HepG2 (cell line): ENCODE measurements around the gene DAAM1. TPM values are rescaled to one million over a fixed set of nuclear protein-coding genes. Genes with fewer than 3 reads are reported as not detected.

Source experiments
- ATAC-seq: fragments of 200-7000 bp; cut with Tn5 transposase; 3 replicates; pipeline ENCODE4 v1.9.1; 2020; ENCODE audit warnings: mild to moderate bottlenecking, moderate library complexity
- BruUV-seq: library from RNA; stranded (reverse); fragments of 400-500 nt; replicated peaks from 2 replicates; lab custom pipeline; 2021; lab: Mats Ljungman, UMichigan
- CTCF ChIA-PET: fragments of 300-600 bp; formaldehyde crosslinking; extraction: SDS; loops from one replicate; lab custom pipeline; 2021; ENCODE audit warnings: low total read pairs, inconsistent platforms, low intra/inter-chr PET ratio; lab: Yijun Ruan, JAX
- POLR2A ChIA-PET: fragments of 350-600 bp; sonication (Branson Sonifier 250); formaldehyde crosslinking; loops from one replicate; lab custom pipeline; 2020; ENCODE audit warnings: antibody characterized with exemption, inconsistent platforms; lab: Yijun Ruan, JAX
- DNase-seq: peaks from one replicate; pipeline ENCODE4 v3.0.0-alpha.2; 2015; ENCODE audit warnings: low spot score
- FAIRE-seq: peaks from 3 replicates; lab custom pipeline; 2011; peaks lifted over from hg19 to GRCh38; lab: Jason Lieb, UNC
- H2AFZ ChIP-seq: one replicate; pipeline ENCODE4 v1.6.1; 2011; ENCODE audit warnings: low read length, inconsistent platforms
- H3K27ac ChIP-seq: fragments of 300-600 bp; 3 replicates; pipeline ENCODE4 v1.8.0; 2011; ENCODE audit warnings: mixed run types, mild to moderate bottlenecking, mixed read lengths, low read length, inconsistent platforms; ENCODE audit not compliant: insufficient read depth; ENCODE audit errors: extremely low read length
- H3K27me3 ChIP-seq, 2 experiments: fragments of 200-600 bp in 1 of 2; 2 replicates in 1 of 2; 3 replicates in 1 of 2; pipeline versions ENCODE4 v1.6.0 to v1.8.0; 2011; ENCODE audit warnings: low read length in 2 of 2, mild to moderate bottlenecking in 2 of 2, moderate library complexity in 2 of 2, inconsistent platforms in 1 of 2; ENCODE audit not compliant: insufficient read depth in 2 of 2, control insufficient read depth in 1 of 2
- H3K36me3 ChIP-seq, 2 experiments: fragments of 200-600 bp in 1 of 2; replicated peaks in 1 of 2; 2 replicates in 1 of 2; 3 replicates in 1 of 2; pipeline versions ENCODE4 v1.5.1 to v1.8.0; 2011; ENCODE audit warnings: low read length in 2 of 2, inconsistent platforms in 1 of 2; ENCODE audit not compliant: insufficient read depth in 2 of 2, control insufficient read depth in 1 of 2
- H3K4me1 ChIP-seq: 2 replicates; pipeline ENCODE4 v1.5.1; 2012; ENCODE audit warnings: low read length, inconsistent platforms; ENCODE audit not compliant: insufficient read depth
- H3K4me2 ChIP-seq: 2 replicates; pipeline ENCODE4 v1.6.0; 2011; ENCODE audit warnings: low read depth, low read length, inconsistent platforms
- H3K4me3 ChIP-seq, 3 experiments: fragments of 200-600 bp in 1 of 3; sonication (generic), shearing (Covaris generic) in 1 of 3; replicated peaks in 1 of 3; 2 replicates each; pipeline ENCODE4 v1.5.1; 2011 to 2016; ENCODE audit warnings: low read length in 3 of 3, inconsistent platforms in 2 of 3, low read depth in 2 of 3, mild to moderate bottlenecking in 2 of 3, control low read depth in 1 of 3, mixed read lengths in 1 of 3; ENCODE audit not compliant: insufficient read depth in 1 of 3
- H3K79me2 ChIP-seq: one replicate; pipeline ENCODE4 v1.6.1; 2011; ENCODE audit warnings: low read length, inconsistent platforms; ENCODE audit not compliant: insufficient read depth
- H3K9ac ChIP-seq: 2 replicates; pipeline ENCODE4 v1.6.0; 2011; ENCODE audit warnings: mild to moderate bottlenecking, low read depth, low read length, inconsistent platforms; ENCODE audit not compliant: insufficient read depth
- H3K9me3 ChIP-seq: 2 replicates; pipeline ENCODE4 v1.5.1; 2012; ENCODE audit warnings: mild to moderate bottlenecking, low read length
- H4K20me1 ChIP-seq: 2 replicates; pipeline ENCODE4 v1.6.0; 2011; ENCODE audit warnings: inconsistent platforms, mild to moderate bottlenecking, low read length, moderate library complexity; ENCODE audit not compliant: insufficient read depth
- CEBPB ChIP-seq: IDR thresholded peaks from 2 replicates; pipeline ENCODE4 v1.6.1; 2011; ENCODE audit warnings: low read depth, low read length, improper control_type of control experiment, borderline replicate concordance
- MZF1 ChIP-seq: sonication (generic); formaldehyde crosslinking; IDR thresholded peaks from 2 replicates; pipeline ENCODE4 v1.8.1; 2023; ENCODE audit warnings: mild to moderate bottlenecking, missing genetic modification reagents, borderline replicate concordance
- NKX3-1 ChIP-seq: sonication (generic); formaldehyde crosslinking; IDR thresholded peaks from 2 replicates; pipeline ENCODE4 v1.5.0; 2020; ENCODE audit warnings: missing genetic modification reagents
- NR2F2 ChIP-seq: IDR thresholded peaks from 2 replicates; pipeline ENCODE4 v1.6.1; 2012; ENCODE audit warnings: low read depth, inconsistent platforms, borderline replicate concordance
- SALL2 ChIP-seq: sonication (generic); formaldehyde crosslinking; IDR thresholded peaks from 2 replicates; pipeline ENCODE4 v1.8.1; 2023; ENCODE audit warnings: mild to moderate bottlenecking, missing genetic modification reagents, inconsistent platforms
- WGBS: methylation state at CpG from one replicate; pipeline ENCODE4 v1.1.6; 2017; ENCODE audit warnings: low lambda C conversion rate; 5-methylcytosine and 5-hydroxymethylcytosine counted together
- in situ Hi-C: cut with HindIII; loops from 2 replicates; pipeline ENCODE4 v1.10.0; 2017; ENCODE audit warnings: low pct_unique_long_range_greater_than_20kb; ENCODE audit not compliant: extremely low pct_ligation_motif_present
- intact Hi-C: fragments of 100-400 bp; cut with micrococcal nuclease; formaldehyde crosslinking; loops from one replicate; pipeline ENCODE4 v1.10.0; 2022; ENCODE audit not compliant: unreplicated experiment
- polyA plus RNA-seq, 8 experiments: library from polyadenylated mRNA; depleted of rRNA in 3 of 8; stranded (reverse) in 7 of 8; unstranded in 1 of 8; fragments of >200 nt; fragmentation: Illumina TruSeq in 4 of 8; extraction: Trizol in 4 of 8; gene quantifications; 2 replicates each; pipeline versions ENCODE4 v1.2.1 to v1.2.3, GENCODE V29; 2011 to 2016; ENCODE audit warnings: low read depth in 4 of 8, missing spikeins in 1 of 8, mixed read lengths in 1 of 8; ENCODE audit not compliant: insufficient read depth in 1 of 8
- total RNA-seq, 5 experiments: library from RNA; depleted of rRNA; stranded (reverse); fragments of >200 nt; fragmentation: Illumina TruSeq; extraction: Trizol; gene quantifications; 2 replicates each; pipeline ENCODE4 v1.2.3, GENCODE V29; 2016; ENCODE audit warnings: low read depth in 1 of 5
- TF ChIP-seq, protein P1 (sequence below): sonication (generic); formaldehyde crosslinking; conservative IDR thresholded peaks from 2 replicates; pipeline ENCODE4 v1.4.0; 2020; ENCODE audit warnings: mild to moderate bottlenecking, missing genetic modification reagents, moderate library complexity
- TF ChIP-seq, protein P2 (sequence below): sonication (generic); formaldehyde crosslinking; IDR thresholded peaks from 2 replicates; pipeline ENCODE4 v1.4.0; 2020; ENCODE audit warnings: missing genetic modification reagents

The DAAM1 gene
- total and polyA plus RNA-seq, 2 of the 13 experiments (the other 11 are each of a cell fraction or from before 2014, with no cell fraction given): 10.9 to 24.5 TPM

DNA sequence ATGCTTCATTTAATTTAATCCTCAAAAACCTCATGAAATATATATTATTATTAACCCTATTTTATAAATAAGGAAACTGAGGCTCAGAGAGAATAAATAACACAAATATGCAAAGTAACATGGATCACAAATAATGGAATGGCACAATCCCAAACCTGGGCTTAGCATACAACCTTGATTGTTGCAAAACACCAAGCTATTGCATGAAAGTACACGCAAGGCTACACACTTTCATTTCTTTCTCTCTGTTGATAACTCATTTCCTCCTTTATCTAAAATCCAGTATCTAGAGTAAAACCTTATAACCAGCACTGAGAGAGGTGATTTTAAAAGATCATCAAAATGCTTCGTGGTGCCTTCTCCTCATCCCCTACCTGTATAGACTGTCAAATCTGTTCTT, 2.8 kb upstream of the DAAM1 start:
- H3K9ac ChIP-seq: no peak overlapping the region
- FAIRE-seq (no peak), ATAC-seq (no peak), DNase-seq (no peak)
- no peak overlapping the region for H3K27ac ChIP-seq
- peaks cover 14% of the 10 kb centered on the region; the same call in 1 of the 2 replicates for H4K20me1 ChIP-seq
- no peak overlapping the region for H2AFZ ChIP-seq
- no peak overlapping the region for H3K4me2 ChIP-seq
- H3K27me3 ChIP-seq: peaks cover 0 to 10% of the 10 kb centered on the region in 2 experiments; a peak in 2 of 5 replicates
- no TSS peak for BruUV-seq
- H3K79me2 ChIP-seq: peaks cover 16% of the 10 kb centered on the region
- H3K36me3 ChIP-seq: no peaks in the 10 kb centered on the region
- no peak overlapping the region for H3K4me3 ChIP-seq
- H3K4me1 ChIP-seq: peaks cover 16% of the 10 kb centered on the region
- no peaks in the 10 kb centered on the region for H3K9me3 ChIP-seq
- POLR2A ChIA-PET: no interaction called here
- in situ Hi-C loops: no loop called here
- TF ChIP-seq CEBPB: peak; percentile 70
- TF ChIP-seq, protein P1, sequence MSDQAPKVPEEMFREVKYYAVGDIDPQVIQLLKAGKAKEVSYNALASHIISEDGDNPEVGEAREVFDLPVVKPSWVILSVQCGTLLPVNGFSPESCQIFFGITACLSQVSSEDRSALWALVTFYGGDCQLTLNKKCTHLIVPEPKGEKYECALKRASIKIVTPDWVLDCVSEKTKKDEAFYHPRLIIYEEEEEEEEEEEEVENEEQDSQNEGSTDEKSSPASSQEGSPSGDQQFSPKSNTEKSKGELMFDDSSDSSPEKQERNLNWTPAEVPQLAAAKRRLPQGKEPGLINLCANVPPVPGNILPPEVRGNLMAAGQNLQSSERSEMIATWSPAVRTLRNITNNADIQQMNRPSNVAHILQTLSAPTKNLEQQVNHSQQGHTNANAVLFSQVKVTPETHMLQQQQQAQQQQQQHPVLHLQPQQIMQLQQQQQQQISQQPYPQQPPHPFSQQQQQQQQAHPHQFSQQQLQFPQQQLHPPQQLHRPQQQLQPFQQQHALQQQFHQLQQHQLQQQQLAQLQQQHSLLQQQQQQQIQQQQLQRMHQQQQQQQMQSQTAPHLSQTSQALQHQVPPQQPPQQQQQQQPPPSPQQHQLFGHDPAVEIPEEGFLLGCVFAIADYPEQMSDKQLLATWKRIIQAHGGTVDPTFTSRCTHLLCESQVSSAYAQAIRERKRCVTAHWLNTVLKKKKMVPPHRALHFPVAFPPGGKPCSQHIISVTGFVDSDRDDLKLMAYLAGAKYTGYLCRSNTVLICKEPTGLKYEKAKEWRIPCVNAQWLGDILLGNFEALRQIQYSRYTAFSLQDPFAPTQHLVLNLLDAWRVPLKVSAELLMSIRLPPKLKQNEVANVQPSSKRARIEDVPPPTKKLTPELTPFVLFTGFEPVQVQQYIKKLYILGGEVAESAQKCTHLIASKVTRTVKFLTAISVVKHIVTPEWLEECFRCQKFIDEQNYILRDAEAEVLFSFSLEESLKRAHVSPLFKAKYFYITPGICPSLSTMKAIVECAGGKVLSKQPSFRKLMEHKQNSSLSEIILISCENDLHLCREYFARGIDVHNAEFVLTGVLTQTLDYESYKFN (CRISPR knock-in tag): no peak
- TF ChIP-seq, all 625 proteins: peak for 1
- intact Hi-C loops: loop anchor here (5.0 kb wide), 2 partner anchors 132 to 257 kb away; no protein-coding TSS in a partner anchor
- WGBS: 8% methylated on average over 2 of the region's 2 CpGs
- CTCF ChIA-PET: no interaction called here

DNA sequence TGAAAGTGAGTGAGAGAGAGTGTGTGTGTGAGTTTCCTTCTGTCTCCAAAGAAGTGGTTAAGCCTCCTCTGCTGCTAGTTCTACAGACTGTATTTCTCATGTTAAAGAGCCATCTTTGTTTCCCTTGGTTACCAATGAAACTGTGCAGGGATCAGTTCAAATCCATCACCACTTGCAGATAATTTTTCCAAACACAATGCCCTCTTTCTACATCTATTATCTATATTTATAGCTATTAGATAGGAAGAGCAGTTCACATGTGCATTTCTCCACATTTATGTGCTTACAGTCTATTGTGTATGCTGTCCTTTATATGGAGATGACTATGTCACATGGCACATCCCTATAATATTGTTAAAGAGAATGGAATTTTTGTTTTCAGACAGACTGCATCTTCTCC, 2.2 kb upstream of the DAAM1 start:
- intact Hi-C loops: loop anchor here (5.0 kb wide), 2 partner anchors 131 to 256 kb away; no protein-coding TSS in a partner anchor
- Histone ChIP-seq H4K20me1 (peaks cover 14% of the 10 kb centered on the region; the same call in 1 of the 2 replicates), H3K9me3 (no peaks in the 10 kb centered on the region), H3K27me3 (peaks cover 0 to 5% of the 10 kb centered on the region in 2 experiments; a peak in 2 of 5 replicates), H3K4me1 (peaks cover 22% of the 10 kb centered on the region), H3K9ac (no peak overlapping the region)
- DNase-seq: no peak
- no peak for FAIRE-seq
- CTCF ChIA-PET: no interaction called here
- BruUV-seq: no TSS peak
- TF ChIP-seq, protein P2, sequence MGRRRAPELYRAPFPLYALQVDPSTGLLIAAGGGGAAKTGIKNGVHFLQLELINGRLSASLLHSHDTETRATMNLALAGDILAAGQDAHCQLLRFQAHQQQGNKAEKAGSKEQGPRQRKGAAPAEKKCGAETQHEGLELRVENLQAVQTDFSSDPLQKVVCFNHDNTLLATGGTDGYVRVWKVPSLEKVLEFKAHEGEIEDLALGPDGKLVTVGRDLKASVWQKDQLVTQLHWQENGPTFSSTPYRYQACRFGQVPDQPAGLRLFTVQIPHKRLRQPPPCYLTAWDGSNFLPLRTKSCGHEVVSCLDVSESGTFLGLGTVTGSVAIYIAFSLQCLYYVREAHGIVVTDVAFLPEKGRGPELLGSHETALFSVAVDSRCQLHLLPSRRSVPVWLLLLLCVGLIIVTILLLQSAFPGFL: no peak
- TF ChIP-seq SALL2 (CRISPR knock-in tag) (no peak), NR2F2 (no peak), MZF1 (CRISPR knock-in tag) (no peak), NKX3-1 (CRISPR knock-in tag) (no peak)
- TF ChIP-seq, all 625 proteins: peak for 0
- POLR2A ChIA-PET: no interaction called here
- Histone ChIP-seq H3K4me3 (no peak overlapping the region), H2AFZ (no peak overlapping the region), H3K79me2 (peaks cover 23% of the 10 kb centered on the region), H3K36me3 (no peaks in the 10 kb centered on the region), H3K4me2 (no peak overlapping the region), H3K27ac (no peak overlapping the region)
- ATAC-seq: no peak
- in situ Hi-C loops: no loop called here
